ENCODE measurements around the gene CILP2. TPM values are rescaled to one million over a fixed set of nuclear protein-coding genes. Genes with fewer than 3 reads are reported as not detected.

The CILP2 gene
- total and polyA plus RNA-seq, 2 of the 8 experiments (the other 6 are each of a cell fraction or from before 2014, with no cell fraction given), result 4.4 to 5.8 TPM

DNA sequence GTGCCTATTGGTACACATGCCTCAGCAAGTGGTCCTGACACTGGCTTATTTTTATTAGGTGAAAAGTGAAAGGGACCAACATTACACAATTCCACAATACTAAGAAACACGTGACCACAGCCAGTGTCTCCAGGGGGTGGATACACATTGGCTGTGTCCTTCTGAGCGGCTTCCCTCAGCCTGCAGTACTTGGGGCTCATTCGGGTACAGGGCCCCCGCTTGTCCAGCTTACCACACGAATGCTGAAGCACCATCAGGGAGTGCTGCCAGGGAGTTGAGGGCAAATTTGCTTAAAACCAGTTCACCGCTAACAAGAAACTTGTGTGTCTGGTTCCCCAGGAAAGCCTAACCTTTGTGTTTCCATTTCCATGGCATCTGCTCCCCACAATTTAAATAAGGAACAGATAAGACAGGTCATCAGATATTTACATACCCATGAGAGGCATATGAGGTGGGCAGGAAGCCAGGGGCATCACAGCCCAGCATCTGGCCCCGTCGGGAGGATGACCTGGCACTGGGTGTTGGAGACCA lies 57.2 kb downstream of the CILP2 start:
- Histone ChIP-seq H3K79me2 (ENCODE audit: control insufficient read depth in 1 of 2, insufficient read depth in 2 of 2, low read length in 2 of 2) (no peaks in the 10 kb centered on the region), H3K9me3 (ENCODE audit: insufficient read depth in 2 of 2, low read depth in 1 of 2, low read length in 1 of 2) (no peaks in the 10 kb centered on the region), H3K4me1 (replicated peaks in 1 of 4; ENCODE audit: control insufficient read depth in 3 of 4, insufficient read depth in 4 of 4, low read length in 3 of 4) (peaks cover 5 to 12% (median 9%) of the 10 kb centered on the region in 4 experiments), H2AFZ (ENCODE audit: low read length) (no peak overlapping the region), H3K23ac (ENCODE audit: insufficient read length) (no peak overlapping the region), H2BK15ac (ENCODE audit: low read length) (no peak overlapping the region), H3K79me1 (ENCODE audit: low read depth, low read length) (no peaks in the 10 kb centered on the region), H3K4me3 (ENCODE audit: extremely low read depth in 1 of 4, insufficient read depth in 2 of 4, low read depth in 3 of 4, low read length in 4 of 4) (no peak overlapping the region), H3K56ac (replicated peaks; ENCODE audit: insufficient read length, low read depth, low read length) (no peak overlapping the region), H3K4me2 (ENCODE audit: insufficient read depth in 1 of 2, low read depth in 2 of 2, low read length in 2 of 2) (no peak overlapping the region), H3K36me3 (ENCODE audit: control insufficient read depth in 2 of 4, insufficient read depth in 4 of 4, low read length in 3 of 4) (no peaks in the 10 kb centered on the region), H3K27me3 (replicated peaks in 1 of 4; ENCODE audit: control insufficient read depth in 3 of 4, extremely low read depth in 1 of 4, insufficient read depth in 3 of 4, low read length in 3 of 4) (no peaks in the 10 kb centered on the region), H2AK5ac (ENCODE audit: low read depth, low read length) (peak overlapping the region; percentile 39; the same call in 1 of the 2 replicates), H4K20me1 (replicated peaks in 1 of 2; ENCODE audit: control insufficient read depth in 1 of 2, insufficient read depth in 2 of 2, low read length in 2 of 2) (no peaks in the 10 kb centered on the region), H3K4ac (replicated peaks; ENCODE audit: insufficient read length, low read depth, low read length) (no peak overlapping the region), H3K14ac (ENCODE audit: insufficient read length) (no peak overlapping the region), H2BK120ac (replicated peaks; ENCODE audit: low read depth, low read length) (no peak overlapping the region), H2BK20ac (ENCODE audit: low read length) (no peak overlapping the region), H2BK12ac (ENCODE audit: low read depth, low read length) (no peak overlapping the region), H3K18ac (ENCODE audit: extremely low read depth, low read length) (no peak overlapping the region; the same call in 1 of the 2 replicates), H4K8ac (ENCODE audit: extremely low read depth, insufficient read depth, low read length) (no peak overlapping the region), H2BK5ac (ENCODE audit: low read depth, low read length) (0 out of 2 replicates have a peak overlapping the region, but pooled peaks have one; percentile 44), H3K27ac (ENCODE audit: low read depth, low read length) (no peak overlapping the region), H3K23me2 (ENCODE audit: low read depth, low read length) (no peaks in the 10 kb centered on the region), H3K9ac (replicated peaks in 1 of 4; ENCODE audit: extremely low read depth in 1 of 4, low read depth in 3 of 4, low read length in 3 of 4) (no peak overlapping the region; a peak in 1 of 7 replicates), H4K91ac (replicated peaks; ENCODE audit: insufficient read length, low read length) (no peak overlapping the region), H4K5ac (ENCODE audit: insufficient read length, low read depth, low read length) (no peak overlapping the region)
- WGBS, 2 experiments (ENCODE audit: extremely low coverage in 1 of 2, insufficient coverage in 1 of 2, insufficient read length in 1 of 2, insufficient replicate concordance in 2 of 2, low coverage in 1 of 2, low lambda C conversion rate in 2 of 2, missing lambda C conversion rate in 1 of 2), result 87% methylated on average over 8 of the region's 8 CpGs; no CpG with 5 or more reads in 1 of the 2 experiments
- CTCF ChIA-PET (ENCODE audit: partially characterized antibody), result interaction anchor here (1.0 to 1.2 kb wide), 2 partner anchors 11 to 68 kb away, joined by 3 read pairs; no protein-coding TSS in a partner anchor
- no peak for DNase-seq (ENCODE audit: low read depth in 1 of 2, low spot score in 2 of 2)
- no peak for FAIRE-seq
- POLR2A ChIA-PET (ENCODE audit: partially characterized antibody), result interaction anchor here (0.8 kb wide), 1 partner anchor 32 kb away, joined by 3 read pairs; no protein-coding TSS in a partner anchor
- no peak for TF ChIP-seq HDAC6 (IDR thresholded peaks at IDR 0.05; ENCODE audit: low read depth, low read length)

Other genes starting within 250 kb of the CILP2 start
- 65.2 and 70.5 TPM in 2 replicates for gene SUGP1, start 217.8 kb upstream of the CILP2 start, total RNA-seq (2021; fragmentation: NEBNext Ultra II Directional; extraction: Animal tissue kit (Norgen Biotek cat#: 25700))
- gene SUGP1, start 217.8 kb upstream of the CILP2 start, polyA plus RNA-seq (2011; rRNA removed), result 38.5 and 56.6 TPM in 2 replicates
- 40.8 TPM in 2 replicates for gene MAU2, start 217.4 kb upstream of the CILP2 start, total RNA-seq (2021; fragmentation: NEBNext Ultra II Directional; extraction: Animal tissue kit (Norgen Biotek cat#: 25700))
- gene MAU2, start 217.4 kb upstream of the CILP2 start, polyA plus RNA-seq (2011; rRNA removed), result 32.0 and 43.7 TPM in 2 replicates
- 205 and 210 TPM in 2 replicates for gene GATAD2A, start 132.6 kb upstream of the CILP2 start, total RNA-seq (2021; fragmentation: NEBNext Ultra II Directional; extraction: Animal tissue kit (Norgen Biotek cat#: 25700))
- gene GATAD2A, start 132.6 kb upstream of the CILP2 start, polyA plus RNA-seq (2011; rRNA removed), result 38.4 and 54.9 TPM in 2 replicates
- 2.9 and 3.6 TPM in 2 replicates for gene TSSK6, start 22.7 kb upstream of the CILP2 start, total RNA-seq (2021; fragmentation: NEBNext Ultra II Directional; extraction: Animal tissue kit (Norgen Biotek cat#: 25700))
- 7.8 and 12.1 TPM in 2 replicates for gene TSSK6, start 22.7 kb upstream of the CILP2 start, polyA plus RNA-seq (2011; rRNA removed)
- 413 and 425 TPM in 2 replicates for gene NDUFA13, start 22.0 kb upstream of the CILP2 start, total RNA-seq (2021; fragmentation: NEBNext Ultra II Directional; extraction: Animal tissue kit (Norgen Biotek cat#: 25700))
- gene NDUFA13, start 22.0 kb upstream of the CILP2 start, polyA plus RNA-seq (2011; rRNA removed), result 1,105 and 1,309 TPM in 2 replicates
- 5.0 and 5.7 TPM in 2 replicates for gene YJEFN3, start 9.4 kb upstream of the CILP2 start, total RNA-seq (2021; fragmentation: NEBNext Ultra II Directional; extraction: Animal tissue kit (Norgen Biotek cat#: 25700))
- 9.4 and 17.2 TPM in 2 replicates for gene YJEFN3, start 9.4 kb upstream of the CILP2 start, polyA plus RNA-seq (2011; rRNA removed)
- 3.3 and 3.4 TPM in 2 replicates for gene PBX4, start 80.4 kb downstream of the CILP2 start, total RNA-seq (2021; fragmentation: NEBNext Ultra II Directional; extraction: Animal tissue kit (Norgen Biotek cat#: 25700))
- gene PBX4, start 80.4 kb downstream of the CILP2 start, polyA plus RNA-seq (2011; rRNA removed), result 3.8 and 8.3 TPM in 2 replicates
- 47.1 and 47.6 TPM in 2 replicates for gene LPAR2, start 90.0 kb downstream of the CILP2 start, total RNA-seq (2021; fragmentation: NEBNext Ultra II Directional; extraction: Animal tissue kit (Norgen Biotek cat#: 25700))
- 70.2 and 121 TPM in 2 replicates for gene LPAR2, start 90.0 kb downstream of the CILP2 start, polyA plus RNA-seq (2011; rRNA removed)
- gene GMIP, start 105.4 kb downstream of the CILP2 start, total RNA-seq (2021; fragmentation: NEBNext Ultra II Directional; extraction: Animal tissue kit (Norgen Biotek cat#: 25700)), result 18.1 and 20.2 TPM in 2 replicates
- gene GMIP, start 105.4 kb downstream of the CILP2 start, polyA plus RNA-seq (2011; rRNA removed), result 5.7 and 8.9 TPM in 2 replicates
- gene ATP13A1, start 125.4 kb downstream of the CILP2 start, total RNA-seq (2021; fragmentation: NEBNext Ultra II Directional; extraction: Animal tissue kit (Norgen Biotek cat#: 25700)), result 64.2 and 75.7 TPM in 2 replicates
- gene ATP13A1, start 125.4 kb downstream of the CILP2 start, polyA plus RNA-seq (2011; rRNA removed), result 33.0 and 70.7 TPM in 2 replicates
- 46.2 and 50.9 TPM in 2 replicates for gene ZNF101, start 130.6 kb downstream of the CILP2 start, total RNA-seq (2021; fragmentation: NEBNext Ultra II Directional; extraction: Animal tissue kit (Norgen Biotek cat#: 25700))
- 11.0 and 13.0 TPM in 2 replicates for gene ZNF101, start 130.6 kb downstream of the CILP2 start, polyA plus RNA-seq (2011; rRNA removed)
- gene ZNF14, start 194.8 kb downstream of the CILP2 start, total RNA-seq (2021; fragmentation: NEBNext Ultra II Directional; extraction: Animal tissue kit (Norgen Biotek cat#: 25700)), result 6.8 and 7.4 TPM in 2 replicates
- 0.72 and 1.00 TPM in 2 replicates for gene ZNF14, start 194.8 kb downstream of the CILP2 start, polyA plus RNA-seq (2011; rRNA removed)

Measured in H1 (cell line).